ENCODE measurements around the gene SRCIN1.

DNA sequence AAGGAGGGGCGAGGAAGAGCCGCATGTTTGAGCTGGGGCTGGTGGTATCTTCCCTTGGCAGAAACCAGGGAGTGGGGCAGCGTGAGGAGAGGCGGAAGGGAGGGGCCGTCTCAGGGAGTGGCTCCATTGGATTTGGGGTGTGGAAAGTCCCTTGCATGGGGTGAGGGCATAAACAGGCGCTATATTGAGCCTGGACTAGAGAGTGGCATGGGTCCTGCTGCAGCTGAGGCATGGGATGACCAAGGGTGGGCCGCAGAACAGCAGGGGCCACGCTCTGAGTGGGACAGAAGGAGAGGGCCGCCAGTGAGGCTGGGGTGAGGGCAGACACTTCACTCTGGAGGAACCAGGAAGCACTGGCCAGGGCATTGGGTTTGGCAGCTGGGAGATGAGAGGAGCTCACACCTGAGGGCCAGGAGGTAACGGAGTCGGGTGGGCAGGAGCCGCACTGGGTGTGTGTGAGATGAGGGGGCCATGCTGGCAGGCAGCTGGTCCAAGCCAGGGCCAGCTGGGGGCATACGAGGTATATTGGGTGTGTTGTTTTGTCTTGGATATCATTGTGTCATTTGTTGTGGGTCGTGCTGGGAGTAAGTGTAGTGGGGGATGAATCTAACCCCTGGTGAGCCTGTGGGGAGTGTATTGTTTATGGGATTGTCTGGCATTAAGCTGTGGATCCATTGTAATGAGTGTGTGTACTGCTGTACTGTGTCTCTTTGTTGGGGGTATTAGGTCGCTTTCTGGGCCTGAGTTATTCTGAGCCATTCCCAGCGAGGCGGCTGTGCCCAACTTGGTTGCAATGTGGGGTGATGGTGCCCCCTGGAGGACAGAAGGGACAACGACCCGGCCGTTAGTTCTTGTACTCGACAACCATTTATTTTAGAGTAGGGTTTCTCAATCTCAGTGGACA is 121.3 kb downstream of the SRCIN1 start:
- TF ChIP-seq CTCF (IDR thresholded peaks at IDR 0.05) (peak; percentile 76 to 95 (median 87)), POLR2AphosphoS5 (IDR thresholded peaks at IDR 0.05) (peak in 1 of 2 donors; percentile 33)

Measured in esophagus muscularis mucosa (tissue), 3 donors.